Renal cortex interstitium (tissue), 11 donors: ENCODE data around the gene H2AZ2. TPM values are rescaled to one million over a fixed set of nuclear protein-coding genes. Genes with fewer than 3 reads are reported as not detected.
"Not testable (repeated sequence)": the region's sequence is repeated elsewhere in the genome, so short reads cannot be mapped to it uniquely, and the experiment has no call there.

Source experiments
- DNase-seq, 11 donors: peaks; one replicate each; pipeline ENCODE4 v3.0.0-alpha.2; 2013; ENCODE audit warnings: low read depth in 9 of 11, low spot score in 4 of 11; ENCODE audit errors: extremely low read depth in 1 of 11
- polyA plus RNA-seq, 3 donors: library from polyadenylated mRNA; unstranded; fragments of 120-200 nt; gene quantifications; one replicate each; pipeline ENCODE4 v1.2.1, GENCODE V29; 2013; ENCODE audit not compliant: insufficient read length in 3 of 3

The H2AZ2 gene
- polyA plus RNA-seq, 3 donors = 221 to 277 (median 254) TPM

DNA sequence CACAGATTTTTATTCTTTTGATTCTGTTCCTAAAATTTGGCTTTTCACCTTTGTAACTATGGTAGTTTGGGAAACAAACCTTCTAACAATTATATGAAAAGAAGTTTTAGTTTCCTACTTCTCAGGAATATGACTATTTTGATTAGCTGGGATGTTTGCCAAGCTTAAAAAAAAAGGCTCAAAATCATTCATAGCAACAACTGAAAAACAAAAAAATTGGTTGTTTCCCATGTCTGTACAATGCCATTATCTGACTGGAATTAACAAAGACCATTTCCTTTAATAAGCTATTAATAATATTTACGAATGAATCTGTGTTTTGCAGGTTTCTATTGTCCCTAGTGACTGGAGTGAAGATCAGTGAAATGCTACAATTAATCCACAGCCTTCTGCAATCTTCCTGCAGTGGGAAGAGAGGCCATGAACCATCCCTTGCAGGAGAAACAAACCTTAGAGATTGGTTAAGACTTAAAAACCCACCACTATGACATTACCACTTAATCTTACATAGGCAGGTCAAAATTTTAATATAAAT is 33.2 kb upstream of the H2AZ2 start:
- no peak for DNase-seq

DNA sequence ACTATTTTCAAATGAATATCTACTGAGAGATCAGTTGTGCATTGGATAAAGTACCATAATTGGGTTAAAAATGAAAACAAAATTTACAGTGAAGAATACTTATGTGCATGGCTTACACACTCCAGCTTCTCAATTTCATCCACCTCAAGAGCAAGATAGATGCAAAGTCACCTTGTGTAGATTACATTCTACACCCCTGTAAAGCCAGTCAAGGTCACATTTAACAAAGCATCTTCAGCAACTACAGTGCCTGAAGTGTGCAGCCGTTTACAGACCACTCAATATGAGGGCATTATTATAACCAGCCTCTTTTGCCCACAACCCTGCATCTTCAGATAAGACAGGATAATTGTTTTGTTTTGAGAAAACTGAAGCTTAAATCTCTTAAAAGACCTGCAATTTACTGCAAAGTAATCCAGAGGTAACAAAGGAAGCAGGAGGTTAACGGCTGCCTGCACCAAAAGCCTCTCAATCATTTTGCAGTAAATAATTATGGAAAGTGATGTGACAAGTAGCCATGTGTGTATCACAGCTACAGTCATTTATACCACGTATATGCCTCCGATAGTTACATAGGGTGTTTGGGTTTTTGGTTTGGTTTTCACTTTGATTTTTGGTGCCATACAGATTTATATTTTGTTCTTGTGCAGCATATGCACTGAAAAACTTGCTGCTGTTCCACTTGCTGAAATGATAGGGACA is 32.6 kb upstream of the H2AZ2 start:
- DNase-seq = no peak

DNA sequence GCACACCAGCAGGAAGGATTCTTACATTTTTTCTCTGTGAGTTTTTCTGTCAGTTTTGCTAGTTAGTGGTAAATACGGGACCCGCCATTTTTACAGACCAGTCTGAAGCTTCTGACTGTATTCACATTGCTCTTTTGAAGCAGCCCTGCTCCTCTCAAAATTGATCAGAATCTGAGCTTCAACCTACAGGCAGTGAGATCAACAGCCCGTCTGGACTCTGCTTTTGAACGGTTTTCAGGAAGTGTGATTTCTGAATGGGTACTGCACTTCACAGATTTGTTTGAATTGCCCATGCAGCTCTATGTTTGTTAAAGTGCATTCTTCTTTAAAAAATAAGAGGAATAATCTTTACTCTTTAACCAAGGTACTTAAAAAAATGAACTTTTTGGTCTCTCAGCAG is 28.5 kb upstream of the H2AZ2 start:
- no peak for DNase-seq

DNA sequence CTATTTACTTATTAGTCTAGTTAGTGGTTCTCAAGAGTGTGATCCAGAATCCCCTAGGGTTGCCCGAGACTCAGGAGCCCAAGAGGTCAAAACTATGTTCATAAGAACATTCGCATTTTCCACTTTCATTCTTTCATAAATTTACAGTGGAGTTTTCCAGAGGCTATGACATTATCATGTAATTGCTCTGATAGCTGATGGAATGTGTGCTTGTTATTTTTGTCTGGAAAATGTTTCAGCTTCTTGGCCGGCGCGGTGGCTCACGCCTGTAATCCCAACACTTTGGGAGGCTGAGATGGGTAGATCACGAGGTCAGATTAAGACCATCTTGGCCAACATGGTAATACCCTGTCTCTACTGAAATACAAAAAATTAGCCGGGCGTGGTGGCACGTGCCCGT is 27.4 kb upstream of the H2AZ2 start:
- DNase-seq = no peak

DNA sequence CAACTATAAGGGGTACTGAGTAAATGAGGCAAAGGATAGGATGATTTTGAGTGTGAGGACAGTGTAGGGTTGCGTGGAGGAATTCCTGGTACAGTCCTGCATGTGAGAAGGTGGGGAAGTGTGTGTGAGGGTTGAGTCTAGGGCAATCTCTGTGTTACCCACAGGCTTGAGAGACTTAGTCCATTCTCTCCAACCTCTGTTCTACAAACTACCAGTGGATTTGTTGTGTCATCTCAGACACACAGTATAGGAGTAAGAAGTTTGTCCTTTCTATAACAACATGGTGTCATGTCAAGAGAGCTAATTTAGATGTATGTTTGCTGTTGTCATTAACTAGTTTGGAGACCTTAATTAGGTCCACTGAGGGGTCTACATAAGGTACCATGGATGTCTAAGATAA is 24.9 kb upstream of the H2AZ2 start:
- DNase-seq = no peak

DNA sequence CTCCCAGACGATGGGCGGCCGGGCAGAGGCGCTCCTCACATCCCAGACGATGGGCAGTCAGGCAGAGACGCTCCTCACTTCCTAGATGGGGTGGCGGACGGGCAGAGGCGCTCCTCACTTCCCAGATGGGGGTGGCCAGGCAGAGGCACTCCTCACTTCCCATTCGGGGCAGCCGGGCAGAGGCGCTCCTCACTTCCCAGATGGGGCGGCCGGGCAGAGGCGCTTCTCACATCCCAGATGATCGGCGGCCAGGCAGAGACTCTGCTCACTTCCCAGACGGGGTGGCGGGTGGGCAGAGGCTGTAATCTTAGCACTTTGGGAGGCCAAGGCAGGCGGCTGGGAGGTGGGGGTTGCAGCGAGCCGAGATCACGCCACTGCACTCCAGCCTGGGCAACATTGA is 24.0 kb upstream of the H2AZ2 start:
- not testable (repeated sequence) for DNase-seq

DNA sequence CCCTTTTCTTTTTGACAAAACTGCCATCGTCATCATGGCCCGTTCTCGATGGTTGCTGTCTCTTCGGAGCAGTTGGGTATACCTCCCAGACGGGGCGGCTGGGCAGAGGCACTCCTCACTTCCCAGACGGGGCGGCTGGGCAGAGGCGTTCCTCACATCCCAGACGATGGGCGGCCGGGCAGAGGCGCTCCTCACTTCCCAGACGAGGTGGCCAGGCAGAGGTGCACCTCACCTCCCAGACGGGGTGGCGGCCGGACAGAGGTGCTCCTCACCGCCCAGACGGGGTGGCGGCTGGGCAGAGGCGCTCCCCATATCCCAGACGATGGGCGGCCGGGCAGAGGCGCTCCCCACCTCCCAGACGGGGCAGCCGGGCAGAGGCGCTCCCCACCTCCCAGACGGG is 22.9 kb upstream of the H2AZ2 start:
- DNase-seq = not testable (repeated sequence)

DNA sequence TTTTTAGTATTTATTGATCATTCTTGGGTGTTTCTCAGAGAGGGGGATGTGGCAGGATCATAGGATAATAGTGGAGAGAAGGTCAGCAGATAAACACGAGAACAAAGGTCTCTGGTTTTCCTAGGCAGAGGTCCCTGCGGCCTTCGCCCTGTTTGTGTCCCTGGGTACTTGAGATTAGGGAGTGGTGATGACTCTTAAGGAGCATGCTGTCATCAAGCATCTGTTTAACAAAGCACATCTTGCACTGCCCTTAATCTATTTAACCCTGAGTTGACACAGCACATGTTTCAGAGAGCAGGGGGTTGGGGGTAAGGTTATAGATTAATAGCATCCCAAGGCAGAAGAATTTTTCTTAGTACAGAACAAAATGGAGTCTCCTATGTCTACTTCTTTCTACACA is 22.4 kb upstream of the H2AZ2 start:
- not testable (repeated sequence) for DNase-seq

DNA sequence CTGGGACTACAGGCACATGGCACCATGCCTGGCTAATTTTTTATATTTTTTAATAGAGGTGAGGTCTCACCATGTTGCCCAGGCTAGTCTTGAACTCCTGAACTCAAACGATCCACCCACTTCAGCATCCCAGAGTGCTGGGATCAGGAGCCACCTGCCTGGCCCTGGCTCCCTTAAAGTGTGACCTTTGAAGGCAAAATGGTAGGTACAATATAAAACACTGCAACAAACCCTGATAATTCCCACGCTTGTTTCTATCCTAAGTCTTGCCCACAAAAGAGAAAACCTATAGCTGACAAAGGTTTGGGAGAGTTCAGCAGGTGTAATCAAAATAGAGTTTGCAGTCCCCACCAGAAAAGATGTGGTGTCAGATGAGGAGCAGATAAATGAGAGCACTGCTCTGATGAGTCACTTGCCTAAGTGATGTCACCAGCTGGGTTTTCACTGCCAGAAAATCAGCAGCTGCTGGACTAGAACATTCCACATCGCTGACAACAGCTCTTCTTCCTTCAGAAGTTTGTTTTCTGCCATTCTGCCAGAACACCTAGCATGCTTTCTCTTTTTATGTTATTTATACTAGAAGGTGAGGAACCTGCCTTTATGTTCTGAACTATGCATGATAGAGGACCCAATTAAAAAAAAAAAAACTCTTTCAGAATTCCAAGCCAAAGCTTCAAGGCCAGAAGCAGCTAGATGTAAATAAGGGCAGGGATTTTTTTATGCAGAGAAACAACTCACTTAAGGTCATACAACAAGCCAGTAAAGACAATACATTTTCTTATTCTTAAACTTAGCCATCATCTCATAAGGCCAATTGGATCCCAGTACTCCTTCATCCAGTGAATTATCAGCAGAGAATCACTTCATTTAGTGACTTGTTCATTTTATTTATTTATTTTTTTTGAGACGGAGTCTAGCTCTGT is 19.4 kb upstream of the H2AZ2 start:
- no peak for DNase-seq

DNA sequence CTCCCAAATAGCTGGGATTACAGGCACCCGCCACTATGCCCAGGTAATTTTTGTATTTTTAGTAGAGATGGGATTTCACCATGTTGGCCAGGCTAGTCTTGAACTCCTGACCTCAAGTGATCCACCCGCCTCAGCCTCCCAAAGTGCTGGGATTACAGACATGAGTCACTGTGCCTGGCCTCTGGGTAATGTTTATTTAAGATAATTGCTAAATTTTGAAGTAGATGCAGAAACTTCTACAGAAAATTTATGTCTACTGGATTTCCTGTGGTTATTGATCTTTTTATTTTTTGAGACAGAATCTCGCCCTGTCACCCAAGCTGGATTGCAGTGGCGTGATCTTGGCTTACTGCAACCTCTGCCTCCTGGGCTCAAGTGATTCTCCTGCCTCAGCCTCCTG is 14.1 kb upstream of the H2AZ2 start:
- DNase-seq = not testable (repeated sequence)

DNA sequence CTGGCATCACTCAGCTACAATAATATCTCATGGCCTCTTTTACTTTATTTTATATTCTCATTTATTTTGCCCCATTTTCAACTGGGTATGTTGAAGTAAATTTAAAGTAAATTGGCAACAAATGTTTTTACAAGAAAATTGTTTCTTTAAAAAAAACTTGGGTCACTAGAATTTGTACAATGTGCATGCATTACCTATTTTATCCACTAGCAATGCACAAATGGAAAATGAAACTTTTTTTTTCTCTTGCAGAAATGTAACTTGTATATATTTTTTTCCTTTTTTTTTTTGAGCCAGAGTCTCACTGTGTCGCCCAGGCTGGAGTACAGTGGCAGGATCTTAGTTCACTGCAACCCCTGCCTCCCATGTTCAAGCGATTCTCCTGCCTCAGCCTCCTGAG is 10.3 kb upstream of the H2AZ2 start:
- no peak for DNase-seq

DNA sequence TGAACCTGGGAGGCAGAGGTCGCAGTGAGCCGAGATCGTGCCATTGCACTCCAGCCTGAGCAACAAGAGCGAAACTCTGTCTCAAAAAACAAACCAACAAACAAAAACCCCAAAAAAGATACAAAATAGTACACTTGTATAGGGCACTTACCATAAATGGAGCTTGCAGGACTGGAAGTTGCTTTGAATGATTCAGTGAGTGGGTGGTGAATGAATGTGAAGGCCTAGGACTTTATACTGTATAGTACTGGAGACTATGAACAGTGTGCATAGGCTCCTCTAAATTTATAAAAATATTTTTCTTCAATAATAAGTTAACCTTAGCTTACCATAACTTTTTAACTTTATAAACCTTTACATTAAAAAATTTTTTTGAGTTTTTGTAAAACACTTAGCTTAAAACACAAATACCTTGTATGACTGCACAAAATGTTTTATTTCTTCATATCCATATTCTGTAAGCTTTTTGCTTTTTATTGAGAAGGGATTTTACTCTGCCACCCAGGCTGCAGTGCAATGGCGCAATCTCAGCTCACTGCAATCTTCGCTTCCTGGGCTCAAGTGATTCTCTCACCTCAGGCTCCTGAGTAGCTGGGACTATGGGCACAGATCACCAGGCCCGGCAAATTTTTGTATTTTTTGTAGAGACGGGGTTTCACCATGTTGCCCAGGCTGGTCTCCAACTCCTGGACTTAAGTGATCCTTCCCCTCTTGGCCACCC is 6.9 kb upstream of the H2AZ2 start:
- DNase-seq = no peak

DNA sequence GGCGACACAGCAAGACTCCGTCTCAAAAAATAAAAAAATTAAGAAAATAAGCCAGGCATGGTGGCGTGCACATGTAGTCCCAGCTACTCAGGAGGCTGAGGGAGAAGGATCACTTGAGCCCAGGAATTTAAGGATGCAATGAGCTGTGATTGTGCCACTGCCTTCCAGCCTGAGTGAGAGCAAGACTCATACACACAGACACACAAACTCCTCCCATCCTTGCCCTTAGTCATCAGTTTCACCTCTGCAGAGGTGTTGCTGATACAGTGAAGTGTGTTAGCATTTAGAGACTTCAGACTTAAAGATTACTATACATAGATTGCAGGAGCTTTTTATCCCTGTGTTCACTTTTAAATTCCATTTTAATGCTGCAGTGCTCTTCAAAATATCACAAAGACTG is 5.5 kb upstream of the H2AZ2 start:
- DNase-seq = no peak

DNA sequence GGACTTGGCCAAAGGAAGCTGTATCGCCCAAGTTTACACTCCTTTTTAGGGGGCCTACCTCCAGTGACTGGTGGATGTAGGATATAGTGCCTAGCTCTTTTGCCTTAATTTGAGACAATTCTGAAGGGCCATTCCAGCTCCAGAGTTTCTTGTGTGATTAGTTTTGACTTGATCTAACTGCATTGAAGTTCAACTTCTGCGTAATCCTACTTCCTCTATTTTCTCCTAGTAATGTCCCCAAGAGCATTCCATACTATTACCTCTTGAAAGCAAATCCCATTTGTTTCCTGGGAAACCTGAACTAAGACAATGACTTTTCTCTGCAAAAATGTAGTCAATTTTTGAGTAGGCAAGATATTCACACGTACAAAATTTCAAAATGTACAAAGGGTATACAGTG is 4.7 kb upstream of the H2AZ2 start:
- no peak for DNase-seq

DNA sequence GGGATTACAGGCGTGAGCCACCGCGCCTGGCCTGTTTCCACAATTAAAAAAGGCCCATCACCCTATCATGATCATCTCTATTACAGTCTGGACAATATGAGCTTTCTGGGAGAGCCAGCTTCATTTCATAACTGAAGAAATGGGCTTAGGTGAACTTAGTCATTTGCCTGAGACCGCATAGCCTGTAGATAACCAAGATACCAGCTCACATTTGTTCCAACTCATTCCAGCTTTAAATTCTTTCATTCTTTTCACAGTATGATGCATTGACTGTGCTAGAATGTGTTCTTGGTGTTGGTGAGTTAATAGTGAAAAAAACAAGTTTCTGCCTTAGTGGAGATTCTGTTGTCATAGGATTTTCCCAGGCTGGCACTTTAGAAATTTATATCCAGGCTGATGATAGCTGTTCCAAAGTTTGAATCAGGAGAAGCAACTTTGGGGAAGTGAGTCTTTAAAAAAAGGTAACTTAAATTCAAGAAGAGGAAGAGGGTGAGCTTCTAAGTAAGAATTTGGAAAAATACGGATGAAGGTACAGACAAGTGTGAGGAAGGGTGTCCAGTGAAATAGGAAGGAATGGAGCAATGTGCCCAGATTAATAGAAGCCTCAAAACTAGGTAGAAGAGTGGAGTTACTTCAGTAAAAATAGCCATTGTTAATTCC is 2.1 kb upstream of the H2AZ2 start:
- DNase-seq = no peak

DNA sequence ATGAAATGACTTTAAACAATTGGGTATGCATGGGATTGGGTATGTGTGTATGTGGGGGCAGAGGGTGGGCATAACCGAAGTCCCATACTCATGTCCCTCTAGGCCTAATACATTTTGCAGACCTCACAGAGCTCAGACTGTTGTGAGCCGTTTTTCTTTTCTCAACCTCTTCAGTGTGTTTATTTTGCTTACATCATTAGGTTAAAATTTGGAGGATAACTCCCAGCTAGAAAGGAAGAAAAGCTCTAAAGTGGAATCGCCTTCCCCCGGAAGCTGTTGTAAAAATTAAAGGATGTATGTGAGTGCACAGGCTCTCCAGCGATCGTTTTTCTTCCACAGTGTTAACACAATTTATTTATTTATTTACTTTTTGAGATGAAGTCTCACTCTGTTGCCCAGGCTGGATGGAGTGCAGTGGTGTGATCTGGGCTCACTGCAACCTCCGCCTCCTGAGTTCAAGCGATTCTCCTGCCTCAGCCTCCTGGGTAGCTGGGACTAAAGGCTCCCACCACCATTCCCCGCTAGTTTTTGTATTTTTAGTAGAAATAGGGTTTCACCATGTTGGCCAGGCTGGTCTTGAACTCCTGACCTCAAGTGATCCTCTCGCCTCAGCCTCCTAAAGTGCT is 1.5 kb upstream of the H2AZ2 start:
- DNase-seq = no peak

DNA sequence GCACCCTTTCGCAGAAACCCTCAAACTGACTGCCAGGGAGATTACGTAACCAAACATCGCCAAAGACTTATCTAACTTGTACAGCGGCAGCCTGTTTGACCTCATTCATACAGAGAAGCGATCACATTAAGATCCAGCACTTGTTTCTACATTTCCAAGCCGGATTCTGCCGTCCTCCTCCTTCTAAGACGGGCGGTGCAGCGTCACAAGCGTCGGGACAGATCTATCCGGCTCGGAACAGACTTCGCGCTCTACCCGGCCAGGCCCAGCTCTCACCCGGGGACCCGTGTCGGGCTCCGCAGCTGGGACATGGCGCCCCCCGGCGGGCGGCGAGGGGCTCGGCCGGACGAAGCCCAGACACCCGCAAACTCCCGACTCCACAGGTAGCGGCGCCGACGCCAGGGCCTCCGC is 373 bp downstream of the H2AZ2 start:
- DNase-seq = peak; percentile 72 to 87 (median 80)

DNA sequence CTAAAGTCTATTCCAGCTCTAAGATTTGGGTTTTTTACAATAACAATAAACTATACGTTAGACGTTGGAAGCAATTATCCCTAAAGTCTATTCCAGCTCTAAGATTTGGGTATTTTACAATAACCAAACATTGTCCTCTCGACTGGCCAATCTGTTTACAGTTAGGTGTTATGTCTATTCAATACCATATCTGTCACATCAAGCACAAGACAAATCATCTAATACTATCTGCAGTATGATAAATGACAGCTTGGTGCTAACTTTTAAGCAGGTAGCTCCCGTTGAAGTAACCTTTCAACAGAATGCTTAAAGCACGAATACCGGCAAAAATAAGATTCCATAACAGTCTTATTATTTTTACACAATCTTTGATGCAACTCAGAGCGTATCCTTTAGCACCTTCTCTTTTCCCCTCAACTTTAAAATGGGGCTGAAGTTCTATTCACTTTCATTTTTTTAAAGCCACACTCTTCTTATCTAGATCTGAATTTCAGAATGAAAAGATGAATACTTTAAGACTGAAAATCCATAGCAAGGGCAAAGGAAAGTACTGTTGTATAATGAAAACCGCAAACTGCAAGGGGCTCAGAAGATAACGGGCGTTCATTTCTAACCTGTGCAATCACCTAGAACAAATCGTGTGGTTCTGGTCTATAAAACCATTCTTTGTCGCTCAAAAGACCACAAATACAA is 925 bp downstream of the H2AZ2 start:
- DNase-seq = no peak
